OCI-LY3 (cell line): ENCODE results near the gene ZNF280B.

ENCODE experiments used
- H2AFZ ChIP-seq: fragments of 200-600, 300-600 bp; shearing (Covaris generic); 2 replicates; pipeline ENCODE4 v1.6.0; 2014; ENCODE audit warnings: antibody characterized with exemption, low read depth, low read length
- H3K27ac ChIP-seq: fragments of 200-600, 300-600 bp; sonication (generic); 2 replicates; pipeline ENCODE4 v1.5.1; 2014; ENCODE audit warnings: mild to moderate bottlenecking, low read length, moderate library complexity, mixed read lengths
- H3K27me3 ChIP-seq: fragments of 200-600, 300-600 bp; sonication (generic); 2 replicates; pipeline ENCODE4 v1.6.1; 2014; ENCODE audit warnings: low read depth, low read length, mixed read lengths
- H3K36me3 ChIP-seq: fragments of 200-600, 300-600 bp; sonication (generic); replicated peaks from 2 replicates; pipeline ENCODE3; 2014; ENCODE audit warnings: low read depth, low read length, mixed read lengths
- H3K4me1 ChIP-seq: fragments of 300-600, 200-600 bp; sonication (generic); 2 replicates; pipeline ENCODE4 v1.6.1; 2014; ENCODE audit warnings: low read length, mixed read lengths
- H3K4me2 ChIP-seq: fragments of 200-600, 300-600 bp; sonication (generic); 2 replicates; pipeline ENCODE4 v1.6.1; 2014; ENCODE audit warnings: low read length, mixed read lengths
- H3K4me3 ChIP-seq: fragments of 300-600, 200-600 bp; sonication (generic); 2 replicates; pipeline ENCODE4 v1.5.1; 2014; ENCODE audit warnings: antibody characterized with exemption, mild to moderate bottlenecking, low read length, moderate library complexity
- H3K79me2 ChIP-seq: fragments of 300-600, 200-600 bp; shearing (Covaris generic); 2 replicates; pipeline ENCODE4 v1.6.1; 2014; ENCODE audit warnings: mild to moderate bottlenecking, low read length, mixed read lengths
- H3K9ac ChIP-seq: fragments of 300-600, 200-600 bp; shearing (Covaris generic); 2 replicates; pipeline ENCODE4 v1.6.0; 2014; ENCODE audit warnings: mild to moderate bottlenecking, low read length, moderate library complexity
- H3K9me3 ChIP-seq: fragments of 200-600, 300-600 bp; shearing (Covaris generic); 2 replicates; pipeline ENCODE4 v1.6.1; 2014; ENCODE audit warnings: low read length, mixed read lengths; ENCODE audit not compliant: insufficient read depth
- H4K20me1 ChIP-seq: fragments of 200-600, 300-600 bp; sonication (generic); 2 replicates; pipeline ENCODE4 v1.6.1; 2016; ENCODE audit warnings: low read length, mixed read lengths; ENCODE audit not compliant: insufficient read depth
- CTCF ChIP-seq: fragments of 200-600, 300-600 bp; sonication (generic); IDR thresholded peaks from 2 replicates; pipeline ENCODE4 v1.5.1; 2014; ENCODE audit warnings: antibody characterized with exemption, low read length, low read depth
- EZH2phosphoT487 ChIP-seq: fragments of 200-600 bp; shearing (Covaris generic); IDR thresholded peaks from 2 replicates; pipeline ENCODE4 v1.6.1; 2018; ENCODE audit warnings: antibody characterized with exemption, mixed run types, low read depth

The ZNF280B gene

GRCh38 chr22:22487869-22488597 lies 20.5 kb downstream of the ZNF280B start:
- Histone ChIP-seq H3K36me3 (peaks cover 6% of the 10 kb centered on the region), H3K27me3 (no peaks in the 10 kb centered on the region), H3K4me2 (no peak overlapping the region), H4K20me1 (no peaks in the 10 kb centered on the region), H3K9me3 (no peaks in the 10 kb centered on the region), H3K79me2 (no peaks in the 10 kb centered on the region), H3K9ac (no peak overlapping the region), H3K4me3 (no peak overlapping the region), H2AFZ (no peak overlapping the region), H3K27ac (no peak overlapping the region), H3K4me1 (no peaks in the 10 kb centered on the region)
- TF ChIP-seq CTCF, result no peak
- no peak for TF ChIP-seq EZH2phosphoT487

GRCh38 chr22:22487059-22487458 lies 21.5 kb downstream of the ZNF280B start:
- Histone ChIP-seq H3K27me3 (no peaks in the 10 kb centered on the region), H3K4me1 (no peaks in the 10 kb centered on the region), H3K79me2 (no peaks in the 10 kb centered on the region), H3K9ac (no peak overlapping the region), H3K36me3 (peaks cover 6% of the 10 kb centered on the region), H2AFZ (no peak overlapping the region), H3K9me3 (no peaks in the 10 kb centered on the region), H3K27ac (no peak overlapping the region), H3K4me3 (no peak overlapping the region), H3K4me2 (no peak overlapping the region), H4K20me1 (no peaks in the 10 kb centered on the region)
- TF ChIP-seq EZH2phosphoT487, result no peak
- no peak for TF ChIP-seq CTCF

GRCh38 chr22:22486132-22486899 lies 22.2 kb downstream of the ZNF280B start:
- TF ChIP-seq EZH2phosphoT487 (no peak), CTCF (no peak)
- H3K4me2 ChIP-seq, result no peak overlapping the region
- no peak overlapping the region for H3K27ac ChIP-seq
- H2AFZ ChIP-seq, result no peak overlapping the region
- H3K4me1 ChIP-seq, result no peaks in the 10 kb centered on the region
- H3K9ac ChIP-seq, result no peak overlapping the region
- no peaks in the 10 kb centered on the region for H3K9me3 ChIP-seq
- H4K20me1 ChIP-seq, result no peaks in the 10 kb centered on the region
- H3K4me3 ChIP-seq, result no peak overlapping the region
- no peaks in the 10 kb centered on the region for H3K79me2 ChIP-seq
- H3K36me3 ChIP-seq, result peaks cover 6% of the 10 kb centered on the region
- no peaks in the 10 kb centered on the region for H3K27me3 ChIP-seq

- H3K4me2 ChIP-seq, result no peak overlapping the region
- no peak overlapping the region for H3K27ac ChIP-seq
- H3K9me3 ChIP-seq, result no peaks in the 10 kb centered on the region
- H3K9ac ChIP-seq, result no peak overlapping the region
- H3K4me3 ChIP-seq, result no peak overlapping the region
- no peak overlapping the region for H2AFZ ChIP-seq
- H3K79me2 ChIP-seq, result no peaks in the 10 kb centered on the region
- no peaks in the 10 kb centered on the region for H3K4me1 ChIP-seq
- no peaks in the 10 kb centered on the region for H3K27me3 ChIP-seq
- H4K20me1 ChIP-seq, result no peaks in the 10 kb centered on the region
- TF ChIP-seq CTCF, result no peak
- no peak for TF ChIP-seq EZH2phosphoT487
- peaks cover 6% of the 10 kb centered on the region for H3K36me3 ChIP-seq
Measured at GRCh38 chr22:22485524-22485923, 23.0 kb downstream of the ZNF280B start.
